ENCODE data around the gene STRN4. TPM values are rescaled to one million over a fixed set of nuclear protein-coding genes. Genes with fewer than 3 reads are reported as not detected.

STRN4 gene
- total and polyA plus RNA-seq, 2 donors (not counting 3 experiments of a cell fraction or from before 2014, with no cell fraction given): 116 to 144 TPM

GRCh38 chr19:46786236-46787039 is 40.2 kb upstream of the STRN4 start:
- Histone ChIP-seq H2AFZ (ENCODE audit: low read depth, low read length) (peak overlapping the region; percentile 2), H3K27ac (ENCODE audit: insufficient read depth, low read depth, low read length) (peak overlapping the region; percentile 98), H4K20me1 (replicated peaks; ENCODE audit: control insufficient read depth, extremely low read depth, insufficient read depth, low read length) (peaks cover 4% of the 10 kb centered on the region), H3K4me1 (ENCODE audit: control insufficient read depth, extremely low read depth, insufficient read depth, low read length) (peaks cover 34% of the 10 kb centered on the region), H3K9ac (replicated peaks; ENCODE audit: extremely low read depth, insufficient read depth, low read length) (peak overlapping the region; percentile 94), H3K9me3 (replicated peaks; ENCODE audit: control insufficient read depth, insufficient read depth, low read length) (no peaks in the 10 kb centered on the region), H3K36me3 (ENCODE audit: control insufficient read depth in 2 of 2, extremely low read depth in 1 of 2, insufficient read depth in 2 of 2, low read length in 2 of 2) (peaks cover 10 to 14% of the 10 kb centered on the region in 2 experiments), H3K79me2 (ENCODE audit: control insufficient read depth, insufficient read depth, low read length) (peaks cover 63% of the 10 kb centered on the region), H3K4me3 (replicated peaks in 1 of 3; ENCODE audit: insufficient read depth in 1 of 3, low read depth in 1 of 3, low read length in 3 of 3) (peak overlapping the region; percentile 60 to 99 (median 89)), H3K9me1 (replicated peaks; ENCODE audit: control insufficient read depth, extremely low read depth, insufficient read depth, low read length) (no peaks in the 10 kb centered on the region), H3K4me2 (ENCODE audit: insufficient read depth, low read length) (peak overlapping the region; percentile 69), H3K27me3 (ENCODE audit: control insufficient read depth in 2 of 2, insufficient read depth in 2 of 2, low read length in 2 of 2) (no peaks in the 10 kb centered on the region)
- CTCF ChIA-PET: interaction anchor here (0.7 to 6.7 kb wide), 4 partner anchors 16 to 54 kb away, joined by 5 to 63 read pairs (median 14); no protein-coding TSS in a partner anchor
- intact Hi-C loops (cut with micrococcal nuclease) (loop anchor here (1.0 to 5.0 kb wide), 4 partner anchors 31 to 471 kb away; partner anchors contain the start of gene CCDC9), dilution Hi-C loops (cut with MboI; ENCODE audit: extremely low pct_ligation_motif_present, low sequenced_read_pairs) (no loop called here)
- FAIRE-seq (peak; percentile 92), DNase-seq (ENCODE audit: low read depth, low spot score) (peak; percentile 77)
- TF ChIP-seq FOS (IDR thresholded peaks at IDR 0.05; ENCODE audit: borderline replicate concordance, insufficient read depth, low read length): peak; percentile 87
- peak; percentile 84 for TF ChIP-seq JUN (IDR thresholded peaks at IDR 0.05; ENCODE audit: borderline replicate concordance, insufficient read depth, insufficient read length, low read depth)
- no peak for TF ChIP-seq MYC (IDR thresholded peaks at IDR 0.05; ENCODE audit: low read depth, low read length)
- TF ChIP-seq POLR2AphosphoS5 (IDR thresholded peaks at IDR 0.05; ENCODE audit: insufficient read depth, low read depth, low read length): peak; percentile 74
- no peak for TF ChIP-seq EZH2 (IDR thresholded peaks at IDR 0.05; ENCODE audit: borderline replicate concordance, low read depth, low read length, severe bottlenecking)
- TF ChIP-seq GATA2 (IDR thresholded peaks at IDR 0.05; ENCODE audit: insufficient read depth, insufficient read length, low read depth, low read length): peak; percentile 85
- peak; percentile 12 for TF ChIP-seq MAX (IDR thresholded peaks at IDR 0.05; ENCODE audit: insufficient read depth, insufficient read length)
- TF ChIP-seq CTCF (IDR thresholded peaks at IDR 0.05; ENCODE audit: extremely low read depth in 1 of 2, insufficient read depth in 1 of 2, low read depth in 1 of 2, low read length in 2 of 2): no peak
- TF ChIP-seq POLR2A (IDR thresholded peaks at IDR 0.05; ENCODE audit: low read depth, low read length): no peak
- POLR2A ChIA-PET: interaction anchor here (0.6 to 2.5 kb wide), 3 partner anchors 28 to 81 kb away, joined by 3 to 24 read pairs (median 5); no protein-coding TSS in a partner anchor
- BruUV-seq (replicated peaks): TSS peak; percentile 75
